WTC11 (cell line): ENCODE results near the gene FRMD4B. TPM values are rescaled to one million over a fixed set of nuclear protein-coding genes. Genes with fewer than 3 reads are reported as not detected.

Experiments used
- ATAC-seq: fragments of 200-7000 bp; cut with Tn5 transposase; 2 replicates; pipeline ENCODE4 v1.10.0; 2021; ENCODE audit warnings: mild to moderate bottlenecking, moderate library complexity
- CTCF ChIA-PET: fragments of 300-600 bp; sonication (Branson Sonifier 250); formaldehyde crosslinking; loops from one replicate; lab custom pipeline; 2021; ENCODE audit warnings: antibody characterized with exemption; lab: Charles Lee
- POLR2A ChIA-PET: fragments of 350-600 bp; sonication (Branson Sonifier 250); formaldehyde crosslinking; loops from one replicate; lab custom pipeline; 2021; ENCODE audit warnings: antibody characterized with exemption; lab: Charles Lee
- DNase-seq: peaks from one replicate; pipeline ENCODE4 v3.0.0; 2021; ENCODE audit warnings: low spot score
- H3K27ac Mint-ChIP-seq: 2 replicates; pipeline ENCODE4 v1.8.0; 2021; ENCODE audit warnings: mixed read lengths
- H3K27me3 Mint-ChIP-seq: 2 replicates; pipeline ENCODE4 v1.8.0; 2021; ENCODE audit warnings: low read depth, mild to moderate bottlenecking, moderate library complexity, mixed read lengths
- H3K36me3 Mint-ChIP-seq: 2 replicates; pipeline ENCODE4 v1.8.0; 2021; ENCODE audit warnings: mixed read lengths
- H3K4me1 Mint-ChIP-seq: 2 replicates; pipeline ENCODE4 v1.8.0; 2022; ENCODE audit warnings: mixed read lengths
- H3K4me3 Mint-ChIP-seq: 2 replicates; pipeline ENCODE4 v1.8.0; 2021; ENCODE audit warnings: mild to moderate bottlenecking, moderate library complexity, mixed read lengths
- H3K9me3 Mint-ChIP-seq: 2 replicates; pipeline ENCODE4 v1.8.0; 2021; ENCODE audit warnings: mixed read lengths
- ETV6 ChIP-seq: sonication (generic); formaldehyde crosslinking; IDR thresholded peaks from 2 replicates; pipeline ENCODE4 v1.8.1; 2022; ENCODE audit warnings: mild to moderate bottlenecking, missing genetic modification reagents
- HMGA2 ChIP-seq: fragments of 250-450 bp; sonication (Bioruptor Pico); IDR thresholded peaks from 2 replicates; pipeline ENCODE4 v1.4.0; 2021; ENCODE audit warnings: mild to moderate bottlenecking, moderate library complexity
- IRF2 ChIP-seq: sonication (generic); formaldehyde crosslinking; IDR thresholded peaks from 2 replicates; pipeline ENCODE4 v1.8.0; 2022; ENCODE audit warnings: low read depth, missing genetic modification reagents, borderline replicate concordance
- MXD4 ChIP-seq: fragments of 250-450 bp; sonication (Bioruptor Pico); IDR thresholded peaks from 2 replicates; pipeline ENCODE4 v1.8.0; 2021; ENCODE audit warnings: mild to moderate bottlenecking, moderate library complexity, borderline replicate concordance
- NR2C2 ChIP-seq: sonication (generic); formaldehyde crosslinking; IDR thresholded peaks from 2 replicates; pipeline ENCODE4 v1.8.0; 2022; ENCODE audit warnings: mild to moderate bottlenecking, missing genetic modification reagents
- SP1 ChIP-seq: sonication (generic); formaldehyde crosslinking; conservative IDR thresholded peaks from 2 replicates; pipeline ENCODE4 v1.8.1; 2022; ENCODE audit warnings: missing genetic modification reagents
- TCF7 ChIP-seq: sonication (generic); formaldehyde crosslinking; IDR thresholded peaks from 2 replicates; pipeline ENCODE4 v1.8.0; 2022; ENCODE audit warnings: mild to moderate bottlenecking, low read depth, missing genetic modification reagents, moderate library complexity
- ZNF416 ChIP-seq: fragments of 250-450 bp; sonication (Bioruptor Pico); IDR thresholded peaks from 2 replicates; pipeline ENCODE4 v1.9.0; 2021; ENCODE audit warnings: mild to moderate bottlenecking, inconsistent platforms
- total RNA-seq: library from RNA; stranded (reverse); gene quantifications from 3 replicates; pipeline ENCODE4 v1.2.3, GENCODE V29; 2021
- TF ChIP-seq, protein P1 (sequence below): fragments of 250-450 bp; sonication (Bioruptor Pico); conservative IDR thresholded peaks from 2 replicates; pipeline ENCODE4 v1.9.0; 2021; ENCODE audit warnings: mild to moderate bottlenecking
- TF ChIP-seq, protein P2 (sequence below): sonication (generic); formaldehyde crosslinking; IDR thresholded peaks from 2 replicates; pipeline ENCODE4 v1.8.0; 2023; ENCODE audit warnings: mild to moderate bottlenecking, missing genetic modification reagents
- TF ChIP-seq, protein P3 (sequence below): sonication (generic); formaldehyde crosslinking; IDR thresholded peaks from 2 replicates; pipeline ENCODE4 v1.8.1; 2022; ENCODE audit warnings: low read depth, missing genetic modification reagents, borderline replicate concordance
- TF ChIP-seq, protein P4 (sequence below): fragments of 250-450 bp; sonication (Bioruptor Pico); IDR thresholded peaks from 2 replicates; pipeline ENCODE4 v1.9.0; 2021; ENCODE audit warnings: moderate library complexity, mild to moderate bottlenecking, inconsistent platforms, borderline replicate concordance
- TF ChIP-seq, protein P5 (sequence below): sonication (generic); formaldehyde crosslinking; IDR thresholded peaks from 2 replicates; pipeline ENCODE4 v1.8.1; 2023; ENCODE audit warnings: mild to moderate bottlenecking, moderate library complexity, missing genetic modification reagents
- TF ChIP-seq, protein P6 (sequence below): sonication (generic); formaldehyde crosslinking; IDR thresholded peaks from 2 replicates; pipeline ENCODE4 v1.8.1; 2022; ENCODE audit warnings: missing genetic modification reagents, borderline replicate concordance
- TF ChIP-seq, protein P7 (sequence below): sonication (generic); formaldehyde crosslinking; IDR thresholded peaks from 2 replicates; pipeline ENCODE4 v1.8.0; 2022; ENCODE audit warnings: missing genetic modification reagents
- TF ChIP-seq, protein P8 (sequence below): sonication (generic); formaldehyde crosslinking; IDR thresholded peaks from 2 replicates; pipeline ENCODE4 v1.8.0; 2022; ENCODE audit warnings: mild to moderate bottlenecking, missing genetic modification reagents
- TF ChIP-seq, protein P9 (sequence below): fragments of 250-450 bp; sonication (Bioruptor Pico); IDR thresholded peaks from 2 replicates; pipeline ENCODE4 v1.8.0; 2021; ENCODE audit warnings: mild to moderate bottlenecking

Gene FRMD4B
- total RNA-seq, 1 experiment from 2014 or later = 6.7 TPM

DNA sequence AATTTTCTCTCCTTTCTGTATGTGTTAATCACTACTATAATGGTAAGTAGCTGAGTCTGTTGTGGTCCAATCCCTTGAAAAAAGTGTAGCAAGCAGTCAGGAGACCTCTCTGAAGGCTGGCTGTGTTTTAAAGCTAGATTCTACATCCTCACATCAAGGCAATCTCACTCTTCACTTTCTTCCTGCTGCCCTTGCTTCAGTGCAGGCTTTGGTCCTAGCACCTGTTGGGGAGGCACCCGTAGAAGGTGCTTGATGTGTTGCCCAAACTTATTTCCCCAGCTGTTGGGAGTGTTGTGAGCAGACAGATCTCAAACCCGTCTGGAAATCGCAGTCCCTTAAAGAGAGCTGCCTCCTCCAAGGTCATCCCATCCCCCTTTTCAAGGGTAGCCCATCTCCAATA is 8.6 kb downstream of the FRMD4B start (continued):
- TF ChIP-seq, protein P1, sequence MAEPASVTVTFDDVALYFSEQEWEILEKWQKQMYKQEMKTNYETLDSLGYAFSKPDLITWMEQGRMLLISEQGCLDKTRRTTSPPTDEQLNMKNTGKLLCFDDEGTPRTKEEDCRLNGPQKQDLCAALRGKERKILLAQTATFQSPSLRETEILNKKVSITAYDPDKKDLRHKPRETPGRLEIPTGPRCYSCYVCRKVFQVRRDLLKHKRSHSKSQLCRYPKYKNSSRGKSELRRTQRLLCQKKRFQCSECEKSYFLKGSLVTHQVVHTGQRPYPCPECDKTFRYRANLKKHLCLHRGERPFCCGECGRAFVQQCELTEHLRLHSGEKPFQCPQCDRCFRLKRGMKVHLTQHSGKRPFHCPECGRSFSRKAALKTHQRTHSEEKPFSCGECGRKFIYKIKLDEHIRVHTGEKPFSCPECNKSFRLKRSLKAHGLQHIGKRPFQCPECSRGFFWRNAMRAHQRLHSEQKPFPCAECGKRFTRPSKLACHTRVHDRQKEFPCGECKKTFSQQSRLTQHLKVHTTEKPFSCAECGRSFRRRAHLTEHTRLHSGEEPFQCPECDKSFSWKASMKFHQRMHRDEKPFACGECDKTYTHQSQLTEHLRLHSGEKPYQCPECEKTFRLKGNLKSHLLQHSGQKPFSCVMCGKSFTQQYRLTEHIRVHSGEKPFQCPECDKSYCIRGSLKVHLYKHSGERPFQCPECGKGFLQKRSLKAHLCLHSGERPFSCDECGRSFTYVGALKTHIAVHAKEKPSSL (CRISPR knock-in tag) = no peak
- TF ChIP-seq, protein P2, sequence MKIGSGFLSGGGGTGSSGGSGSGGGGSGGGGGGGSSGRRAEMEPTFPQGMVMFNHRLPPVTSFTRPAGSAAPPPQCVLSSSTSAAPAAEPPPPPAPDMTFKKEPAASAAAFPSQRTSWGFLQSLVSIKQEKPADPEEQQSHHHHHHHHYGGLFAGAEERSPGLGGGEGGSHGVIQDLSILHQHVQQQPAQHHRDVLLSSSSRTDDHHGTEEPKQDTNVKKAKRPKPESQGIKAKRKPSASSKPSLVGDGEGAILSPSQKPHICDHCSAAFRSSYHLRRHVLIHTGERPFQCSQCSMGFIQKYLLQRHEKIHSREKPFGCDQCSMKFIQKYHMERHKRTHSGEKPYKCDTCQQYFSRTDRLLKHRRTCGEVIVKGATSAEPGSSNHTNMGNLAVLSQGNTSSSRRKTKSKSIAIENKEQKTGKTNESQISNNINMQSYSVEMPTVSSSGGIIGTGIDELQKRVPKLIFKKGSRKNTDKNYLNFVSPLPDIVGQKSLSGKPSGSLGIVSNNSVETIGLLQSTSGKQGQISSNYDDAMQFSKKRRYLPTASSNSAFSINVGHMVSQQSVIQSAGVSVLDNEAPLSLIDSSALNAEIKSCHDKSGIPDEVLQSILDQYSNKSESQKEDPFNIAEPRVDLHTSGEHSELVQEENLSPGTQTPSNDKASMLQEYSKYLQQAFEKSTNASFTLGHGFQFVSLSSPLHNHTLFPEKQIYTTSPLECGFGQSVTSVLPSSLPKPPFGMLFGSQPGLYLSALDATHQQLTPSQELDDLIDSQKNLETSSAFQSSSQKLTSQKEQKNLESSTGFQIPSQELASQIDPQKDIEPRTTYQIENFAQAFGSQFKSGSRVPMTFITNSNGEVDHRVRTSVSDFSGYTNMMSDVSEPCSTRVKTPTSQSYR (CRISPR knock-in tag) = no peak
- TF ChIP-seq, protein P3, sequence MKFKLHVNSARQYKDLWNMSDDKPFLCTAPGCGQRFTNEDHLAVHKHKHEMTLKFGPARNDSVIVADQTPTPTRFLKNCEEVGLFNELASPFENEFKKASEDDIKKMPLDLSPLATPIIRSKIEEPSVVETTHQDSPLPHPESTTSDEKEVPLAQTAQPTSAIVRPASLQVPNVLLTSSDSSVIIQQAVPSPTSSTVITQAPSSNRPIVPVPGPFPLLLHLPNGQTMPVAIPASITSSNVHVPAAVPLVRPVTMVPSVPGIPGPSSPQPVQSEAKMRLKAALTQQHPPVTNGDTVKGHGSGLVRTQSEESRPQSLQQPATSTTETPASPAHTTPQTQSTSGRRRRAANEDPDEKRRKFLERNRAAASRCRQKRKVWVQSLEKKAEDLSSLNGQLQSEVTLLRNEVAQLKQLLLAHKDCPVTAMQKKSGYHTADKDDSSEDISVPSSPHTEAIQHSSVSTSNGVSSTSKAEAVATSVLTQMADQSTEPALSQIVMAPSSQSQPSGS (CRISPR knock-in tag) = no peak

DNA sequence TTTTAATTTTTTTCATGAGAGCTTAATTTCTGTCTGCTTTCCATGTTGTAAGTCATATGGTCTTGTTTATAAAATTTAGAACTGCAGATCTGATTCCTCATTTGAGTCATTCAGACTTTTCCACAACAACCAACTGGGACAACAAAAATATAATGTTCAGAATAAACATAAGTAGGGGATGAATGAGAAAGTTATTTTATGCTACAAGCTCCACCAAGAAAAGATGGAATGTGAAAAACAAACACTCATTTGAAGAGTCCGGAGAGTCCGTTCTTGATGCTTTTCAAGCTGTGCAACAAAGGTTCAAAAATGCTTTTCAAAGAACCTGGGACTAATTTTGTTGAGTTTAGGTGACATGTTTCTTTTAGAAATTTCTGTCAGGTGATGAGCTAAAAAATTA is 9.2 kb downstream of the FRMD4B start:
- Mint-ChIP-seq H3K27ac (no peak overlapping the region), H3K9me3 (peaks cover 10% of the 10 kb centered on the region), H3K27me3 (no peaks in the 10 kb centered on the region; the same call in 1 of the 2 replicates), H3K36me3 (no peaks in the 10 kb centered on the region), H3K4me3 (no peak overlapping the region), H3K4me1 (0 out of 2 replicates have a peak, but pooled peaks cover 2% of the 10 kb centered on the region)
- ATAC-seq = no peak
- DNase-seq = no peak
- TF ChIP-seq MXD4 (CRISPR knock-in tag) = no peak
- TF ChIP-seq, protein P4, sequence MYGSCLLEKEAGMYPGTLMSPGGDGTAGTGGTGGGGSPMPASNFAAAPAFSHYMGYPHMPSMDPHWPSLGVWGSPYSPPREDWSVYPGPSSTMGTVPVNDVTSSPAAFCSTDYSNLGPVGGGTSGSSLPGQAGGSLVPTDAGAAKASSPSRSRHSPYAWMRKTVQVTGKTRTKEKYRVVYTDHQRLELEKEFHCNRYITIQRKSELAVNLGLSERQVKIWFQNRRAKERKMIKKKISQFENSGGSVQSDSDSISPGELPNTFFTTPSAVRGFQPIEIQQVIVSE (CRISPR knock-in tag) = no peak
- no peak for TF ChIP-seq SP1 (CRISPR knock-in tag)
- TF ChIP-seq, protein P5, sequence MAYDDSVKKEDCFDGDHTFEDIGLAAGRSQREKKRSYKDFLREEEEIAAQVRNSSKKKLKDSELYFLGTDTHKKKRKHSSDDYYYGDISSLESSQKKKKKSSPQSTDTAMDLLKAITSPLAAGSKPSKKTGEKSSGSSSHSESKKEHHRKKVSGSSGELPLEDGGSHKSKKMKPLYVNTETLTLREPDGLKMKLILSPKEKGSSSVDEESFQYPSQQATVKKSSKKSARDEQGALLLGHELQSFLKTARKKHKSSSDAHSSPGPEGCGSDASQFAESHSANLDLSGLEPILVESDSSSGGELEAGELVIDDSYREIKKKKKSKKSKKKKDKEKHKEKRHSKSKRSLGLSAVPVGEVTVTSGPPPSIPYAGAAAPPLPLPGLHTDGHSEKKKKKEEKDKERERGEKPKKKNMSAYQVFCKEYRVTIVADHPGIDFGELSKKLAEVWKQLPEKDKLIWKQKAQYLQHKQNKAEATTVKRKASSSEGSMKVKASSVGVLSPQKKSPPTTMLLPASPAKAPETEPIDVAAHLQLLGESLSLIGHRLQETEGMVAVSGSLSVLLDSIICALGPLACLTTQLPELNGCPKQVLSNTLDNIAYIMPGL = no peak
- TF ChIP-seq, protein P6, sequence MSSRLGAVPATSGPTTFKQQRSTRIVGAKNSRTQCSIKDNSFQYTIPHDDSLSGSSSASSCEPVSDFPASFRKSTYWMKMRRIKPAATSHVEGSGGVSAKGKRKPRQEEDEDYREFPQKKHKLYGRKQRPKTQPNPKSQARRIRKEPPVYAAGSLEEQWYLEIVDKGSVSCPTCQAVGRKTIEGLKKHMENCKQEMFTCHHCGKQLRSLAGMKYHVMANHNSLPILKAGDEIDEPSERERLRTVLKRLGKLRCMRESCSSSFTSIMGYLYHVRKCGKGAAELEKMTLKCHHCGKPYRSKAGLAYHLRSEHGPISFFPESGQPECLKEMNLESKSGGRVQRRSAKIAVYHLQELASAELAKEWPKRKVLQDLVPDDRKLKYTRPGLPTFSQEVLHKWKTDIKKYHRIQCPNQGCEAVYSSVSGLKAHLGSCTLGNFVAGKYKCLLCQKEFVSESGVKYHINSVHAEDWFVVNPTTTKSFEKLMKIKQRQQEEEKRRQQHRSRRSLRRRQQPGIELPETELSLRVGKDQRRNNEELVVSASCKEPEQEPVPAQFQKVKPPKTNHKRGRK (CRISPR knock-in tag) = no peak
- TF ChIP-seq, protein P7, sequence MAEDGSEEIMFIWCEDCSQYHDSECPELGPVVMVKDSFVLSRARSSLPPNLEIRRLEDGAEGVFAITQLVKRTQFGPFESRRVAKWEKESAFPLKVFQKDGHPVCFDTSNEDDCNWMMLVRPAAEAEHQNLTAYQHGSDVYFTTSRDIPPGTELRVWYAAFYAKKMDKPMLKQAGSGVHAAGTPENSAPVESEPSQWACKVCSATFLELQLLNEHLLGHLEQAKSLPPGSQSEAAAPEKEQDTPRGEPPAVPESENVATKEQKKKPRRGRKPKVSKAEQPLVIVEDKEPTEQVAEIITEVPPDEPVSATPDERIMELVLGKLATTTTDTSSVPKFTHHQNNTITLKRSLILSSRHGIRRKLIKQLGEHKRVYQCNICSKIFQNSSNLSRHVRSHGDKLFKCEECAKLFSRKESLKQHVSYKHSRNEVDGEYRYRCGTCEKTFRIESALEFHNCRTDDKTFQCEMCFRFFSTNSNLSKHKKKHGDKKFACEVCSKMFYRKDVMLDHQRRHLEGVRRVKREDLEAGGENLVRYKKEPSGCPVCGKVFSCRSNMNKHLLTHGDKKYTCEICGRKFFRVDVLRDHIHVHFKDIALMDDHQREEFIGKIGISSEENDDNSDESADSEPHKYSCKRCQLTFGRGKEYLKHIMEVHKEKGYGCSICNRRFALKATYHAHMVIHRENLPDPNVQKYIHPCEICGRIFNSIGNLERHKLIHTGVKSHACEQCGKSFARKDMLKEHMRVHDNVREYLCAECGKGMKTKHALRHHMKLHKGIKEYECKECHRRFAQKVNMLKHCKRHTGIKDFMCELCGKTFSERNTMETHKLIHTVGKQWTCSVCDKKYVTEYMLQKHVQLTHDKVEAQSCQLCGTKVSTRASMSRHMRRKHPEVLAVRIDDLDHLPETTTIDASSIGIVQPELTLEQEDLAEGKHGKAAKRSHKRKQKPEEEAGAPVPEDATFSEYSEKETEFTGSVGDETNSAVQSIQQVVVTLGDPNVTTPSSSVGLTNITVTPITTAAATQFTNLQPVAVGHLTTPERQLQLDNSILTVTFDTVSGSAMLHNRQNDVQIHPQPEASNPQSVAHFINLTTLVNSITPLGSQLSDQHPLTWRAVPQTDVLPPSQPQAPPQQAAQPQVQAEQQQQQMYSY = no peak
- TF ChIP-seq ZNF416 = no peak
- no peak for TF ChIP-seq IRF2
- TF ChIP-seq TCF7 (CRISPR knock-in tag) = no peak
- no peak for TF ChIP-seq NR2C2 (CRISPR knock-in tag)
- TF ChIP-seq, protein P8, sequence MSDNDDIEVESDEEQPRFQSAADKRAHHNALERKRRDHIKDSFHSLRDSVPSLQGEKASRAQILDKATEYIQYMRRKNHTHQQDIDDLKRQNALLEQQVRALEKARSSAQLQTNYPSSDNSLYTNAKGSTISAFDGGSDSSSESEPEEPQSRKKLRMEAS = no peak
- no peak for TF ChIP-seq ETV6
- TF ChIP-seq HMGA2 (CRISPR knock-in tag) = no peak
- TF ChIP-seq, protein P9, sequence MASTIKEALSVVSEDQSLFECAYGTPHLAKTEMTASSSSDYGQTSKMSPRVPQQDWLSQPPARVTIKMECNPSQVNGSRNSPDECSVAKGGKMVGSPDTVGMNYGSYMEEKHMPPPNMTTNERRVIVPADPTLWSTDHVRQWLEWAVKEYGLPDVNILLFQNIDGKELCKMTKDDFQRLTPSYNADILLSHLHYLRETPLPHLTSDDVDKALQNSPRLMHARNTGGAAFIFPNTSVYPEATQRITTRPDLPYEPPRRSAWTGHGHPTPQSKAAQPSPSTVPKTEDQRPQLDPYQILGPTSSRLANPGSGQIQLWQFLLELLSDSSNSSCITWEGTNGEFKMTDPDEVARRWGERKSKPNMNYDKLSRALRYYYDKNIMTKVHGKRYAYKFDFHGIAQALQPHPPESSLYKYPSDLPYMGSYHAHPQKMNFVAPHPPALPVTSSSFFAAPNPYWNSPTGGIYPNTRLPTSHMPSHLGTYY (CRISPR knock-in tag) = no peak
- ChIA-PET CTCF (interaction anchor here (1.0 kb wide), 1 partner anchor 256 kb away, joined by 3 read pairs; no protein-coding TSS in a partner anchor), POLR2A (interaction anchor here (1.0 kb wide), 1 partner anchor 9 kb away, joined by 4 read pairs; no protein-coding TSS in a partner anchor)
